ENCODE results near the gene FOXP1.
A peak's percentile ranks its signal among the peaks of the same experiment; 100 is the strongest.

FOXP1 gene

DNA sequence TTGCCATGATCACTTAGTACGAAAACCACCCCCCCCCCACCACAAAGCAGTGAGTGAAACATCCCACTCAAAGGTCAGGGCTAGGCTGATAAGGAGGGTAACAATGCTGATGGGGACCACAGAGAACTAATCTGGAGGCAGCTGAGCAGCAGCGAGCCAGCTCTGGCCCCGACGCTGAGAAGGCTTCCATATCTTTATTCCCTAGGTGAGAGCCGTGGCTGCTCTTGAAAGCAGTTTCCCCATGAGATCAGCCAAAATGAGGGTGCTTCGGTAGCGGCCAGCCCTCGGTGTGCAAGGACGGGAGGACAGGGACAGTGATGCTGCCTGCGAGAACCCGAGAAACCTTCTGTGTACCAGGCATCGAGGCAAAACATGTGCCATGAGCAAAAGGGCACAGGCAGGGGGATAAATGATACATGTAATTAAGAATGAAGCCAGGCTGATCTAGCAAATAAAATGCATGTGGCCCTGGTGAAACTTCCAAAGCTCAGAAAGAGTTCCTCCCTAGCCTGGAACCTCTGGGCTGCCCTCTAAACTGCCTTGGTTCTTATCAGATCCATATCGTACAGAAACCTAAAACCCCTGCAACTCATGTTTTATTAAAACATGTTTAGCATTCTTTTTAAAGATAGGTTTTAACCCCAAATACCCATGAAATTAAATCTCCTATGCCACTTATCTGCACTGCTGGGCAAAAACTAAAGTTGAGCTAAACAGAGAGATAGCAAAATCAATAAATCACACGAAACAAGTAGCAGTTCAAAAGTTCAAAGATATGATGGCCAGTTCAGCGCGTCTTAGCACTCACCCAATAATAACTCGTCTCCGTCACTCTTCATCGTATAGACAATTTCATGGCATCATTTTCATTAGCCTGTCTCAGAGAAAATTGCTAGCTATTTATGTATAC, 337.3 kb downstream of the FOXP1 start:
- no peak for FAIRE-seq

DNA sequence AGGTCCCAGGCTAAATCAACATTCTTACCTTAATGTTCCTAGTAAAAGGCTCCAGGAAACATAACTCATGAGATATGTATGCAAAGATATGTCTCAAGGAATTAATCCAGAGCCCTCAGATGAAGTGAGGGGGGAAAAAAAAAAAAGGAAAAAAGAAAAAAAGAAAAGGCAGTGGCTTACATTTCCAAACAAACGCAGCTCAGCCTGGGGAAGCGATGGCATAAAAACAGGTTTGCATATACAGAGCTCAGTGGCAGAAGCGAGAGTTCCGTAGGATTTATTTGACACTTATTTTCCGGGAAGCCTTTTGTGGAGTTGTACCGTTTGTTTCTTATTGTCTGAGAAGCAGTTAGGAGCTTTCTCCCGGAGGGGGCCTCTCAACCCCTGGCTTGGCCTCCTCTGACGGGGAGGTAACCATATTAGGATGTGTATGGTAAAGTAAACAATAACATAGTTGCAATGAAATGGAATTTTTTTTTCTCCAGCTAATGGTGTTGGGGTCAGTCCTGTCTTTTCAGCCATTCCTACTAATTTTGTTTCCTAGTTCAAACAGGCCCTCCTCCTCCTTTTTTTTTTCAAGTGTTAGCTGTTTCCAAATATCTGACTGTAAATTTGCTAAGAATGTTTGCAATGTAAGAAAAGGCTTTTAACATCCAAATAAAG, 338.6 kb downstream of the FOXP1 start:
- no peak for FAIRE-seq
- DNase-seq (ENCODE audit: low spot score): no peak

More for the DNA sequence above, 337.3 kb downstream of the FOXP1 start:
- DNase-seq (ENCODE audit: low spot score): no peak

DNA sequence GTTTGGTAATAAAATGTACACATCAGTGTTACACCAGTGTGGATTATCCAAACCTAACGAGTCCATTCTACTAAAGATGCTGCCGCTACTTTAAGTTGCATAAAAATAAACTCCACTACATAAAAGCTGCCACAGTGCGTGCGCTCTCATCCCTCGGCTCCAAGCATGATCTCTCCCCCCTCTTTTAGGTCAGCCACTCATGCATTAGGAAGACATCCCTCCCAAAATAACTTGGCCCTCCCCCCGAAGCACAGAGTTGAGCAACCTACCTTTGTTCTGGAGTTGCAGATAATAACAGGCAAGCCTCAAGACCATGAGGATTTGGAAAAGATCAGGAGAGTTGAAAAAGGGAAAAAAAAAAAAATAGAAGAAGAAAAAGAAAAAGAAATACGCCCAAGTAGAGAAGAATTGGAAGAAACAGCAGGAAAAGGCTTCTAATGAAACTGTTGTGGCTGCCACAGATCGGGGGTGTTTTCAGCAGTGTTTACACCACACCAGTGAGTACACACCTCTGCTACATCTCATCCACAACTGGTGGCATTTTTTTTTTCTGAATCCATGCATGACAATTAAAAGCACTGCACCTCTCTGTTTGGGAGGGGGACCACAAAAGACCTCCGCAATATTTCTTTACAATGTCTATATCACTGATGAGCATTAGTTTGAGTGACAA, 339.2 kb downstream of the FOXP1 start:
- no peak for FAIRE-seq
- DNase-seq (ENCODE audit: low spot score): no peak

DNA sequence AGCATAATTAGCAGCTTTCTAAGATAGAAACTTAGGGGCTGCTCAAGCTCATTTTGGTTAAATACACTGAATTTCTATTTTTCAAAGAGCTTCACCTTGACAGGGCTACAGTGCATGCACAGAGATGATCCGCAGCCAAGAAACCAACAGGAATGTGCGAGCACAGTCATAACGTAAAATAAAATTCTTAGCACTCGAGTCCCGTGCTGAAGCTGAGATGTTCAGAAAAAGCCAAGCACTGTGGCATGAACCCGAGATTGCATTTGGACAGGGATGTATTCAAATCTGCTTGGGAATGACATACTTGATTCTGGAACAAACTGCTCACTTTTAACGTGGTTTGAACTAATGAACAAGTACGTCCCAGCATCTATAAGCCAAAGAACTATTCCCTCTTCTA, 340.3 kb downstream of the FOXP1 start:
- FAIRE-seq (no peak), DNase-seq (ENCODE audit: low spot score) (no peak)

DNA sequence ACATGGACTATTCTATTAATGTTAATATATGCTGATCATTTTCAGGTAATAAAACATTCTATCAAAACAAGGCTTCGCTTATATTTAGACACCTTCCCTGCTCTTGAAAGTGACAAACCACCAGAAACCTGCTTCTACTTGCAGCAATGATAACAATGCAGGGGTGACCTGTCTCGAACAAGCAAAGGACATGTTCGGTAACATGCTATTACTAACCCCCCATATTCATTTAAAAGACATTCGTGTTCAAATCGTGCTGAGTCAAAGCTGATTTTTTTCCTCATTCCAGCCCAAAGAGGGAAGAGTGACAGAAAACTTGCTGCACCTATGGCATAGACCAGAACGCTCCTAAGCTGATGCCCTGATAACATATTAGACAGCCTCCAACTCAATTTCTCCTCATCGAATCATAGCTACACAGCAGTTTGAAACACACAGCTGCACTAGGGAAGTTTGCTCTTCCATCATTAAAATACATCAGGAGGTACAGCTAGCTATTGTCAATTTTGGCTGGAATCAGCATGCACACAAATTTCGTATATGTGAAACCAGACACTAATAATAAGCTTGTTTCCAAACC, 341.5 kb downstream of the FOXP1 start:
- DNase-seq (ENCODE audit: low spot score): no peak
- no peak for FAIRE-seq

DNA sequence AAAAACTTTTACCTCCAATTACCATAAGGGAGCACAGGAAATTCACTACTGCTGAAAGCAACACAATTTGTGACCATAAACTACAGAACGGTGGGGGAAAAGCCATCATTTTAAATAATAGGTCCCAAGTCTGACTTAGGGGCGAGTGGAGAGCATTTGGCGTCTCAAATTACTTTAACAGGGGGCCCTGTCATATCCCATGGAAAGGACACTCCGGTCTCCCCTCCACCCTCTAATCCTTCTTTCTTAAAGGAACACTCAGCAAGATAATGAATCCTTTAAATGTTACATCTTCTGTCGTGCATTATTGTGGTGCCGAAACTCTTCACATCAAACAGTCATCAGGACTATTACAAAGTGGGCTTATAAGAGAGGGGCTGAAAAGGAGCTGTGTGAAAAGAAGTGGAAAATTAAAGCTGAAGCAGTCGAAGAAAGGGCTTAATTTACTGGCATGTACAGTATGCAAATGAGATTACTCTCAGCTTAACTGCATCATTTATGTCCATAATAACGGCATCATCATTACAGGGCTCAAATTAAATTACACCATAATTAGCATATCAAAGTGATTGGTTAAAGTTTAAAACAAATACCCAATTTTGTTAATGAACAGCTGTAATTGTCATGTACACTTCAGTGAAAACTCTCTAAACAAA, 342.2 kb downstream of the FOXP1 start:
- FAIRE-seq (no peak), DNase-seq (ENCODE audit: low spot score) (no peak)

DNA sequence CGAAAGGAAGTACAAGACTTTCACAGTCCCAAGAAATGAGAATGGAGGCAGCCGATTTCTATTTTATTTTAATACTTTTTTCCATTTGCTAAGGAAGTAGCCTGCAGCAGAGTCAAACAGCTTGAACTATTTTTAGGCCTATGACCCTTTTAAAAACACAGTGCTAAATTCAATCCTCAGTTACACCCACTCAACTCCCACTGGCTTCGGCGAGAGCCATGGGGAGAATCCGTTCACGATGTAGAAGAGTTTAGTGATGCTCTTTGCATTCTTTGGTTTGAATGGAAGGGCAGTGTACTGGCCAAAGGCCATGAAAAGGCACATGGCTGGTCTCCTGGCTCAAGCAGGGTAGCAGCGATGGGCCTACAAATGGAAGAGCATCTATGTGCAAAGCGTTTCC, 343.5 kb downstream of the FOXP1 start:
- FAIRE-seq: no peak
- DNase-seq (ENCODE audit: low spot score): no peak

DNA sequence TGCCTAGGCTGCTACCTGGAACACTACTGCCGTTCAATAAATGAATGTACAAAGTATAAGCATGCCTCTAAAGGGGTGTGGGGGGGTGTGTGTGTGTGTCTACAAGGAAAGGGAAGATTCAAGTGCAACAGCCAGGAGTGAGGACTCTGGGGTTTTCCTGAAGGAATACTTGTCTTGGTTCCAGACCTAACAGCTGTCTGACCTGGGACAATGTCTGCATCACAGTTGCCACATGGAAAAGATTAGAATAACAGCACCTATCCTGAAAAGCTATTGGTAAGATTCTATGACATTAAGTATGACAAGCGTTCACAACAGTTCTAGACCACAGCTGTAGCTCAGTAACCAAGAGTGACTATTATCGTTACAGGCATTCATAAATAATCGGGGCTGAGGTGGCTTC, 345.2 kb downstream of the FOXP1 start:
- DNase-seq (ENCODE audit: low spot score): no peak
- no peak for FAIRE-seq

DNA sequence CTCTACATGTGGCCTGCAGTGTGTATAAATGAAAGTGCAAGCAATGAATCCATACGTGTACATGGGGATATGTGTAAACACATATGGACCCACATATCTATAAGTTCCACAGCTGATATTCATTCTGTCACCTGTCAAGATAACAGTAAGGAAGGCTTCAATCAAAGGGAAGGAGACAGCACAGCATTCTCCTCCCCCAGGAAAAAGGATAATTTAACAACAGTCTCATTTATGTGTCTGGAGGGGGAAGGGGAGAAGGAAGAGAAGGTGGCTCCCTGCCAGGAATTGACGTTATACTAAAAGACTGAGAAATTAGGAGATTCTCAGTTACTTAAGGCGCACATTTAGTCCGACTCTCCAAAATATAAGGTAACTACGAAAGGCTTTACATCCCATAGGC, 345.9 kb downstream of the FOXP1 start:
- no peak for DNase-seq (ENCODE audit: low spot score)
- no peak for FAIRE-seq

DNA sequence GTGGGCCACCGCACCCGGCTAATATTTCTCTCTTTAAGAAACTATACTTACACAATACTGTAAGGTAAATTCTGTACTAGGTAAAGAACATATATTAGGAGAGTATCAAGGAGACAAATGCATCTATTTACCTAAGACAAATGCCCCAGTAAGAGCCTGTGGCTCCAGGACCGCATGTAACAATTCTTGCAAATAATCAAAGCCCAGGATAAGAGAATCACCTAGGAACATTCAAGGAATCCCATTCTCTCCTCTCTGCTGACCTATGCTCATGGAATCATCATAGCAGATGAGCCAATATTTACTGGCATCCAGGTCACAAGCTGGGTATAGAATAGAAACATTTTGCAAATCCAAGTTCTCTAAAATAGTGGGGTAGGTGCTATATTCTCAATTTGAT, 347.7 kb downstream of the FOXP1 start:
- FAIRE-seq (no peak), DNase-seq (ENCODE audit: low spot score) (no peak)

DNA sequence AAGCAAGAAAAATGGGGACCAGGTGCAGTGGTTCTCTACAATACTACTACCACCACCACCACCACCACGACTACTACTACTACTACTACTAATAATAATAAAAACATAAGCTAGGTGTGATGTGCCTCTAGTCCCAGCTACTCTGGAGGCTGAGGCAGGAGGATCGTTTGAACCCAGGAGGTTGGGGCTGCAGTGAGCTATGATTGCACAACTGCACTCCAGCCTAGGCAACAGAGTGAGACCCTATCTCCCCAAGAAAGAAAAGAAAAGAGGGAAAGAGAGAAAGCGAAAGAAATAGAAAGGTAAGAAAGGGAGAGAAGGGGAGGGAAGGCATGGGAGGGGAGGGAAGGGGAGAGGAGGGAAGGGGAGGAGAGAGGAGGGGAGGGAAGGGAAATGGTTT, 350.6 kb downstream of the FOXP1 start:
- no peak for DNase-seq (ENCODE audit: low spot score)
- no peak for FAIRE-seq

DNA sequence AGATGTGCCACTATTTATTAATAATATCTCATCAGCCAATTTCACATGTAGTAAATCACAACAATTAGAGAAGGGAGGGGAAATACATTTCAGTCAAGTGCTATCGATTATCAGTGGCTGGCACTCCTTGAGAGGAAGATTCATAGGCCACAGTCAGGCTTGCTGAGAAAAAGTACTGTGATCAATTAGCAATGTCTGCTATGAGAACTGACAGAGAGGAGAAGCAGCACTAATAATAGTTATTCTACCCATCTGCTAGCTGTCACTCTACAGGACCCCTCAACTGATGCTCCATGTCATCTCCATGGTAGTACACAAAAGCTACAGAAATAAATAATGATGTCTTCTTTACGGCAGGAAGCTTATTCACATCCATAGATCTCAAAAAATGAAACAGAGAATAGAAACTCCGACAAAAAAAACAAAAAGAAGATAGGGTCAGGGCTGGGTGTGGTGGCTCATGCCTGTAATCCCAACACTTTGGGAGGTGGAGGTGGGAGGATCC, 351.3 kb downstream of the FOXP1 start:
- FAIRE-seq (no peak), DNase-seq (ENCODE audit: low spot score) (no peak)

DNA sequence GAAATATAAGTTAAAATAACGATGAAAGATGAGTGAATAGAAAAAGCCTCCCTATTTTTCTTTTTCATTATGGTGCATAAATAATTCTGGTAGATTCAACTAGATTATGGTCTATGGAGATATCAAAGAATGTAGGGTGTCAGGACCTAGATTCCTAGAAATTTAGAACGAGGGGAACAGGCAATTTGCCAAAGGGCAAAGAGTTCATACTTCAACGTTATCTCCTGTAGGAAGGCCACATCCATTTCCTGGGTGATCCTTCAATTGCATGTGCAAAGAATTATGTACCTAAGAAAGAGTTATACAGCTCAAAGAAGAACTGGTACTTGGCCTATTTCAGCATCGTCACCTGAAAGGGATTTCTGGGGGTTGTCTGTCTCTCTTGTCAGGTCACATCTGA, 351.8 kb downstream of the FOXP1 start:
- DNase-seq (ENCODE audit: low spot score) (no peak), FAIRE-seq (no peak)

DNA sequence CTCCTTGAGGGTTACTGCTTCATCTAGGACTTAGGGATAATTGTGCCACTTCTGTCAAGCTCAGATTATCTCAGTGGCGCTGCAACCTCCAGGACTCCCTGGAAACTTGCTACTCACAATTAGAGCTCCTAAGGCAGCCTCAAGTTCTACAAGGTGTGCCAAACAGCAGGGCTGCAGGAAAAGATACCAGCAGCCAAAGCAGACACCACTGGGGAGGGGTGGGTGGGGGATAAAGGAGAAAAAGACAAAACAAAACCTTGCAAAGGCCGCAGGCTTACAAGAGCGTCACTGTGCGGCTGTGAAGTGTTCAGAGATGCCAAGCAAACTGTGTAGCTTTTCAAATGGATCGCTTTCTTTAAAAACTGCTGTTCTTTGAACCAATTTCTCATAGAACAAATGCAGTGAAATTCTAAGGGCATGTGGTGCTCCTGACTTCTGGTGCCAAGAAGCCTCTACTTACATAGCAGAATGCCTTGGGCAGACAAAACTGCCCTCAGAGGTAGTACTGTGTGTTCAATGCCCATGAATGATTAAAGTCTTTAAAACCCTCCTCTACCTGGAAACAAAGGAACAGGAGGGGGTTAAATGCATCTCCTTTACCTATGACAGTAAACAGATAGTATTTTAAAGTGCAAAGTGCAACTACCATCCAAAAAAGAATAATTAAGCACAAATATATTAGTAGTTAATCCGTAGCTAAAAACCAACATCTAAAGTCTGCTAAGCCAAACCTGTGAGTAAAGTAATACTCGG, 353.4 kb downstream of the FOXP1 start:
- no peak for FAIRE-seq
- no peak for DNase-seq (ENCODE audit: low spot score)

DNA sequence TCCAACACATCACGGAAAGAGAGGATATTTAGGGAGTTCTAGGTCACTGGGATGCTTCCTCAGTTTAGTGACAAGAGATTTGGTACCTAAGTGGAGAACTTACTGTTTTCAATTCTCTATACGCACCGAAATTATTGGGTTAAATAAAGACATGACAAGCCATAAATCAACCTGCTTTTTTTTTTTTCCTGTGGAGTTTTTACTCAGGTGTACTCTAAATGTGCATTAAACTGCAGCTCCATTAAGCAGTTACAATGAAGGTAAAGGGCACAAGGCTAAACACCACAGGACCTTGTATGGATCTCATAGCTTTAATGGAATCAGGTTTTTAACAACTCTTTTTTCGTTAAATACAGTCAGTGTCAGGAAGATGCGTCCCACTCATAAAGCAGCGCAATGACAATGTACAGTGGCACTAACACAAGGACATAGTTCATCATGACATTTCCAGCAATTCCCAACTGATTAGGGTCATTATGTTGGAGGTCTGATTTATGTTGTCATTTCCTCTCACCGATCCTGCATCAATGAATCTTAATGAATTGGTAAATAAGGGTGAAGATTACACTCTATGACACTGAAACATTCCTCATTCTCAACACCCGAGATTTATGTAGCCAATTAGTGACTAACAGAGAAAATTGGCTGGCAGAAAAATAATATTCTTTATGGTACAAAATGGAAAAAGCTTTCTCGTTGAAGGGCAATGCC, 355.2 kb downstream of the FOXP1 start:
- FAIRE-seq: no peak
- DNase-seq (ENCODE audit: low spot score): no peak

DNA sequence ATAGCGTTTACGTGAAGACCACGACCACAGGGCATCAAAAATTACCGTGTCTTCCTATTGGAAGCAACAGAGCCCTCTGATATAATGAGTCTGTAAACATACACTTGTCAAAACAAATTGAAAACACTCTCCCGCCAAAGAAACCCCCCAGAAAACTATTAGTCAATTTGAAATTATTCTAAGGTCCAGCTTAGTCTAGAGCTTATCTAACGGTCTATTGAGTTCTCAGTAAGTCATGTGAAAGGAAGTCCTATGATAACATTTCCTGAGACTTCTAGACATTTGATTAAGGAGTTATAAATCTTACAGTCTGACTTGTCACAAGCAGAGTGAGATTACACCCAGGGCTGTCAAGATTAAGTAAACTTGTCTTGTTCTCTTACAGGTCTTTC, 356.3 kb downstream of the FOXP1 start:
- peak; percentile 20 for DNase-seq (ENCODE audit: low spot score)
- no peak for FAIRE-seq

DNA sequence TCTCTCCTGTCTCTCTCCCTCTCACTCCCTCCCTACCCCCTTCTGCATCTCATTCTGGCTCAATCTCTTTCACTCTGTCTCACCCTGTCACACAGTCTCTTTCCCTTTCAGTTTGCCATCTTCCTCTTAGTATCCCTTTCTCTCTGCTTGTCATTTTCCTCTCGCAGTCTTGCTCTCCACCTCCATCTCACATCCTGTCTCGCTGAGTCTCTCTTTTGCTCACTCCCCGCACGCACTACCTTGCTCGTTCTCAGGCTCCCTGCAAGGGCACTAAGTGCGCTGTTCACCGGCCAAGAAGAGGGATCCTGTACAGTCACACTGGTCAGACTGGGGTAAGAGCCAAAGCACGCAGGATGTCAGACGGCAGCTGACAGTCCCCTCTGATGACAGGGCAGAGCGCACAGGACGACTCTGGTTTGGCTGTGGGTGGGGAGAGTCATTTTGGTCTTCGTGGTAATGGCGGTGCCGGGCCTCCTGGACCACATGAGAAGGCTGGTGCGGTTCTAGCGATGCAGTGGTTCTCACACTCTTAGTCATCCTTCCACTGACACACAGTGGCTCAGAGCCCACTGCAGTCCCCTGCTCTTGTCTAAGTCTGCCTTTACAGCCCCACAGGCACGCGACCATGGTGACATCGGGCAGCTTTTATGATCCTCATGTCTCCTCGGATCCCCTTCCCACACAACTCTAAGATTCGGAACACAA, 356.8 kb downstream of the FOXP1 start:
- DNase-seq (ENCODE audit: low spot score) (peak; percentile 75), FAIRE-seq (no peak)

DNA sequence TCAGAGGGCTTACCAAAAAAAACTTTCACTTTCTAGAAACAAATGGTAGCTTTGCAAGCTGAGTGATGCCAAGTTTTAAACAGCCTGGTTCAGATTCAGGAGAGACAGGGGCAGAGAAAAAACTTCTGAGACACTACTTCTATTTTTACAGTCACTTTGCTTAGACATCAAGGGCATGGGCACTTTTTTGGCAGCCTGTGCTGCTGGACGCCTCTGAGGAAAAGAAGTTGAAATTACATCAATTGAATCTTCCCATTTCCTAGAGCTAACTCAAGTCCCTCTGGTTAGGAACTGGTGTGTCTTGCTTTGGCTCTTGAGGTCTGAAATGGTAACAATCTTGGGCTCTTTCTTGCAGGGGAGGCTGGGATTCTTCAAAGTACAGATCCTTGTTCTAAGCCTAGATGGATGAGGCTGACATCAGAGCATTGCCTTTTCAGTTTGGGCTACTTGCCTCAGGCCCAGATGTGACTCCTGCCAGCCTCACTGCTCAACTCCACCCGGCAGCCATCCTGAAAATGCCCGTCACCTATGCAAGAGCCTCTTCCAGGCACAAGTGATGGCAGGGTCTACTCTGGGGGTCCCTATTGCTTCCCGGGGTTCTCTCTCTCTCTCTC, 357.5 kb downstream of the FOXP1 start:
- FAIRE-seq: no peak

More for the DNA sequence above, 357.5 kb downstream of the FOXP1 start:
- DNase-seq (ENCODE audit: low spot score): no peak

All from RCC 7860 (cell line).